ENCODE results near the gene SLC13A3. TPM values are rescaled to one million over a fixed set of nuclear protein-coding genes. Genes with fewer than 3 reads are reported as not detected.

Gene SLC13A3, protein sequence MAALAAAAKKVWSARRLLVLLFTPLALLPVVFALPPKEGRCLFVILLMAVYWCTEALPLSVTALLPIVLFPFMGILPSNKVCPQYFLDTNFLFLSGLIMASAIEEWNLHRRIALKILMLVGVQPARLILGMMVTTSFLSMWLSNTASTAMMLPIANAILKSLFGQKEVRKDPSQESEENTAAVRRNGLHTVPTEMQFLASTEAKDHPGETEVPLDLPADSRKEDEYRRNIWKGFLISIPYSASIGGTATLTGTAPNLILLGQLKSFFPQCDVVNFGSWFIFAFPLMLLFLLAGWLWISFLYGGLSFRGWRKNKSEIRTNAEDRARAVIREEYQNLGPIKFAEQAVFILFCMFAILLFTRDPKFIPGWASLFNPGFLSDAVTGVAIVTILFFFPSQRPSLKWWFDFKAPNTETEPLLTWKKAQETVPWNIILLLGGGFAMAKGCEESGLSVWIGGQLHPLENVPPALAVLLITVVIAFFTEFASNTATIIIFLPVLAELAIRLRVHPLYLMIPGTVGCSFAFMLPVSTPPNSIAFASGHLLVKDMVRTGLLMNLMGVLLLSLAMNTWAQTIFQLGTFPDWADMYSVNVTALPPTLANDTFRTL
- not detected in 2 replicates for total RNA-seq (2014; rRNA removed; shearing (Covaris generic); ENCODE audit: low replicate concordance)

DNA sequence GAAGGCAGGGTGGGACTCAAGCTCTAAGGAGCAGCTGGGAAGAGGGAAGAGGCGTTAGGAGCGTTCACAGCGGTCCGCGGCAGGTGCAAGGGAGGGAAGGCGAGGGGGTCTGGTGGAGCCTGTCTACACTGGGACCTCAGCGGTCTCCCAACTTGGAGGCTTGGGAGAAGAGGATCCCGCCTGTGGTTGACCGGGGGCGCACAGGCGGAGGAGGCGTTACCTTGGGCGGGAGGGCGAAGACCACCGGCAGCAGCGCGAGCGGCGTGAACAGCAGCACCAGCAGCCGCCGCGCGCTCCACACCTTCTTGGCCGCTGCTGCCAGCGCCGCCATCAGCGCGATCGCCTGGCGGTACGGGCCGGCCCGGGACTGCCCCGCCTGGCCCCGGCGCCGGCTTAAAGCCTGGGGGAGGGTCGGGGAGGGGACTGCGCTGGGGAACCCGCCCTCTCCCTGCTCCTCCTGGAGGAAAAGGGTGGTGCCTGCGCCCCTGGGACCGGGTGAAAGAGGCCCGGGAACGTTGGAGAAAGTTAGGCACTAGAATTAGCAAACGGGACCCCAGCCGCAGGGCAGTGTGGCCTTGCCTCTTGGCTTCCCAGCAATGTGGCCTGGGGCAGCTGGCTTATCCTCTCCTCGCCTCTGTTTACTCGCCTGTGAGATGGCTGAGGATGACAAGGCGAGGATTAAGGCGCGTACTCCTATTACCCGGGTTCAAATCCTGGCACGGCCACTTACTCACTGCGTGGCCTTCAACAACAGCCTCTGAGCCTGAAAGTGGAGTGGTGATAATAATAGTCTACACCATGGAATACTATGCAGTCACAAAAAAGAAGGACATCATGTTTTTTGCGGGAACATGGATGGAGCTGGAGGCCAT lies at the start of gene SLC13A3:
Gene SLC13A3, minus strand, starts transcription at position 369 of the 872 bp plus-strand sequence. Its CDS starts 38 bp downstream, at position 331.
- H3K36me3 ChIP-seq = no peaks in the 10 kb centered on the region
- no peak for DNase-seq

DNA sequence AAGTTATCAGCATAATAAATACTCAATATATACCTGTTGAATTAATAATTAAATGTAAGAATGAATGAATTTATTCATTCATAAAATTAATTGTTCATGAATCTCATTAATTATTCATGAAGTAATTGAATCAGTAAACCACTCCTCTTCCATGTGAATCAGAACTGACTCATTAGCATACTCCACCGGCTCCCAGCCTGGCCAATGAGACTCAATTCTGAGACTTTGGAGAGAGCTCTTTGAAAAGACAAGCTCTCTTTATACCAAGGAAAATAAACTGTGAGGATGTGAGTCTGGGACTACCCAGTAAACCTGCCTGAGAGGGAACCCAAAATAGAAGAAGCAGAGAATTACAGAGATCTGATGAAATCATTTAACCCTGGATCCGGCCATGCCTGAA lies 49.8 kb upstream of the SLC13A3 start:
- no peaks in the 10 kb centered on the region for H3K27me3 ChIP-seq

More for the DNA sequence above, at the start of gene SLC13A3:
- Histone ChIP-seq H3K9me3 (no peaks in the 10 kb centered on the region), H3K27me3 (peaks cover 21% of the 10 kb centered on the region), H3K4me3 (no peak within 1 kb of the TSS)

DNA sequence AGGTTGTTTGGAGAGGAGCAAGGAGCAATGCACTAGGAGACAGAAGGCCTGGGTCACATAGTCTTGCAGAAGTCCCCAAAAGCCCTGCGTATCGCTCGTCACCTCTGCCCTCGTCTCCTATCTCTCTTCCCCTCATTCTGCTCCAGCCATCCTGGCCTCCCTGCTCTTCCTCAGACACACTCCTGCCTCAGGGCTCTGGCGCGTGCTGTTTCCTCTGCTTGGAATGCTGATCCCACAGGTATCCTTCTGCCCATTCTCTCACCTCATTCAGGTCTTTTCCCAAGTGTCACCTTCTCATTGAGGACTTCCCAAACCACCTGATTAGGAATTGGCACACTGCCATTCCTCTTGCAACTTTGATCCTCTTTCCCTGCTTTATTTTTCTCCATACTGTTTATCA lies 49.2 kb upstream of the SLC13A3 start:
- Histone ChIP-seq H3K4me3 (no peak overlapping the region), H3K36me3 (no peaks in the 10 kb centered on the region), H3K27me3 (no peaks in the 10 kb centered on the region), H3K9me3 (peaks cover 4% of the 10 kb centered on the region; the same call in 1 of the 2 replicates)
- DNase-seq = no peak

More for the DNA sequence above, 49.8 kb upstream of the SLC13A3 start:
- Histone ChIP-seq H3K4me3 (no peak overlapping the region), H3K36me3 (no peaks in the 10 kb centered on the region), H3K9me3 (peaks cover 8% of the 10 kb centered on the region)
- DNase-seq = no peak

DNA sequence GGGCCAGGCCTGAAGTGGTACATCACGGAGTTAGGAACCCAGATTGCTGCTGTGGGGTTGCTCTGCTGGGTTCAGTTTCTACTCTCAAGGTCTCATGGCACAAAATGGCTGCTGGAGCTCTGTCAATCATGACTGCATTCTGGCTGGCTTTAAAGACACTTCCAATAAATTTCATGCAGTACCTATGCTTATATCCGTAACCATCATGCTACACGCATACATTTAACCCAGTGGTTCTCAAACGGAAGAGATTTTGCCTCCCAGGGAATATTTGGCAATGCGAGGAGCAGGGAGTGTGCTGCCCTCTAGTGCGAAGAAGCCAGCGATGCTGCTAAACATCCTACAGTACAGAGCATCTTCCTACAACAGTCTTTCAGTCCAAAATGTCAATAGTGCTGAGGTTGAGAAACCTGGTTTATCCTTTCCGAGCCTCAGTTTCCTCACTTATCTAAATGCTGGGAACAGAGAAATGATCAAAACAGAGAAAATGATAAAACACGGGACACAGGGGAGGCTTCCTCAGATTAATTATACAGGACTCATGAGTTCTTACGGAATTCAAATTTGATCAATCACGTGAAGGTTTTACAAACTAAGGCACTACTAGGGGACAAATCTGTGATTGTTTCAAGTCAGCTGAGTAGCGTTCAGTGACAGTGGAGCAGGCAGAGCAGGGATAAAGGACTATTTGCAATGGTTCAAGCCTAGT lies 48.5 kb upstream of the SLC13A3 start:
- H3K9me3 ChIP-seq = peaks cover 1% of the 10 kb centered on the region; the same call in 1 of the 2 replicates
- H3K4me3 ChIP-seq = no peak overlapping the region
- DNase-seq = no peak
- H3K36me3 ChIP-seq = no peaks in the 10 kb centered on the region
- no peaks in the 10 kb centered on the region for H3K27me3 ChIP-seq

DNA sequence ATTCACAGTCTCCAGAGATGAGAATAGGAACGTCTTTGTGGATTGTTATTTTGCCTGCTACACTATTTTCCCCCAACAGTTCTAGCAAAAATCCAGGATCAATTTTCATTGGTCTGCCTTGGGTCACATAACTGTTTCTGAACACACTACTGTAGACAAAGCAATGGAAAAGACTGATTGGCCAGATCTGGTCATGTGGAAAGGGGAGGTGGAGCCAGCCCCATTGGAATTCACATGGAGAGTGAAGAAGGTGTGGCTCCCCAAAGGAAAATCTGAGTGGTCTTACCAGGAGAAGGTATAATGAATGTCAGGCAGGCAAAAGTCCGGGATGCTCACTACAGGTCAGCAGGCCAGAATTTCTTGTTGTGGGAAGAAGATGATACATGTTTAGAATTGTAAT lies 47.5 kb upstream of the SLC13A3 start:
- no peak overlapping the region for H3K4me3 ChIP-seq
- DNase-seq = no peak
- H3K27me3 ChIP-seq = no peaks in the 10 kb centered on the region
- peaks cover 1% of the 10 kb centered on the region; the same call in 1 of the 2 replicates for H3K9me3 ChIP-seq
- no peaks in the 10 kb centered on the region for H3K36me3 ChIP-seq

DNA sequence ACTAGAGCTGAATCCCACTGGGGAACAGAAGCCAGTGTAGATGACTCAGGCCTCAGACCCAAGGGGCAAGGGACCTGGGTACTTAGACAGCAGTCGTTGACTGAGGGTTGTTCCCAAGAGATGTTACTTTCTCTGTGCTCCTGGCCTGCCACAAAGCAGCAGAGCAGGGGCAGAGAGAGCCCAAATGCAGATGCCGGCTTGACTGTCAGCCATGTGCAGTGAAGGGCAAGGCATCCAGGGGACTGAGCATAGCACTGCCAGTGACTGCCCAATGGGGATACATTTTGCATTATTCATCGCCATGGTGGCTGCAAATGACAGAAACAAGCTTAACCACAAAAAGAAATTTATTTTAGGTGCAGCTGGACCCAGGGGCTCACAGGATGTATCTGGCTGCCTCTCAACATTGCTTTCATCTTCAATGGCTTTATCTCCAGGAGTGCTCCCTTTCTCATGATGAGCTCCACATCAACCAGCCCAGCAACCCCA lies 45.6 kb upstream of the SLC13A3 start:
- no peak for DNase-seq
- no peak overlapping the region for H3K4me3 ChIP-seq
- peaks cover 1% of the 10 kb centered on the region; the same call in 1 of the 2 replicates for H3K9me3 ChIP-seq
- no peaks in the 10 kb centered on the region for H3K36me3 ChIP-seq
- H3K27me3 ChIP-seq = no peaks in the 10 kb centered on the region

DNA sequence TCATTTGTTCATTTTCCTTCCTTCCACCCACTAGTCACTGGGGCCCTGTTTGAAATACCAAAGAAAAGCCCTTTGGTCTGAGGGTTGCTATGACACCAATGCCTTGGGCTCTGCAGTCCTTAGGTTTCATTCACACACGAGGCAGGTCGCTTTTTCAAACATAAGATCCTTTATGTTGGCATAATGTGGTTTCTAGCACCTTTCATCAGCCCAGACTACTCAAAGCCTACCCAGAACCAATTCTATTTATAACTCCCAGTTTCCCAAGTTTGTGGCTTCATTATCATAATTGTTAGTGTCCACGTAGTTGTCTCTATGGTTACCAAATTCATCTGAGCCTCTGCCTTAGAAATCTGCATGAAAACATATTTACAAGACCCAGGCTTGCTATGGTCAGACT lies 44.6 kb upstream of the SLC13A3 start:
- H3K4me3 ChIP-seq = no peak overlapping the region
- H3K27me3 ChIP-seq = no peaks in the 10 kb centered on the region
- H3K9me3 ChIP-seq = peaks cover 1% of the 10 kb centered on the region; the same call in 1 of the 2 replicates
- DNase-seq = no peak
- no peaks in the 10 kb centered on the region for H3K36me3 ChIP-seq

DNA sequence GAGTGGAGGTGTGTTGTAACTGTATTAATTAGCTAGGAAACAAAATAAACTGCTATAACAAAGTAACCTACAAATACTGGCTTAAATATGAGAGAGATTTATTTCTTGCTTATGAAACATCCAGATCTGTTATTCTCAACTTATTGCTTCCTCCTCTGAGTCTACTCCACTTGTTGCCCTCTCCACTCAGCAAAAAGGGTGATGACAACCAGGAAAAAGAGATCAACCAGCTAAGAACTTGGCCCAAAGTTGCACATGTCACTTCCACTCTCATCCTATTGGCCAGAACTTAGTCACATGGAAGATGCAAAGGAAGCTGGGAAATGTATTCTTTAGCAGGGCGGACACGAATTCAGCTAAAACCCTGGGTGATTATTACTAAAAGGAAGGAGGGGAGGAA lies 43.2 kb upstream of the SLC13A3 start:
- no peaks in the 10 kb centered on the region for H3K36me3 ChIP-seq
- no peak overlapping the region for H3K4me3 ChIP-seq
- no peak for DNase-seq
- no peaks in the 10 kb centered on the region for H3K27me3 ChIP-seq
- H3K9me3 ChIP-seq = no peaks in the 10 kb centered on the region; the same call in 1 of the 2 replicates

DNA sequence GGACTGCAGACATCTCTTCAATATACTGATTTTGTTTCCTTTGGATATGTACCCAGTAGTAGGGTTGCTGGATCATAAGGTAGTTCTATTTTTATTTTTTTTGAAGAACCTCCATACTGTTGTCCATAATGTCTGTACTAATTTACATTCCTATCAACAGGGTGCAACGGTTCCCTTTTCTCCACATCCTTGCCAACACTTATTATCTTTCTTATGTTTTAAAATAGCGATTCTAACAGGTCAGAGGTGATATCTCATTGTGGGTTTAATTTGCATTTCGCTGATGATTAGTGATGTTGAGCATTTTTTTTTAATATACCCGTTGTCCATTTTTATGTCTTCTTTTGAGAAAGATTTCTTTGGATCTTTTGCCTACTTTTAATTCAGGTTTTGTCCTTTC lies 39.9 kb upstream of the SLC13A3 start:
- Histone ChIP-seq H3K36me3 (peaks cover 10% of the 10 kb centered on the region), H3K9me3 (no peaks in the 10 kb centered on the region), H3K27me3 (no peaks in the 10 kb centered on the region), H3K4me3 (no peak overlapping the region)
- no peak for DNase-seq

DNA sequence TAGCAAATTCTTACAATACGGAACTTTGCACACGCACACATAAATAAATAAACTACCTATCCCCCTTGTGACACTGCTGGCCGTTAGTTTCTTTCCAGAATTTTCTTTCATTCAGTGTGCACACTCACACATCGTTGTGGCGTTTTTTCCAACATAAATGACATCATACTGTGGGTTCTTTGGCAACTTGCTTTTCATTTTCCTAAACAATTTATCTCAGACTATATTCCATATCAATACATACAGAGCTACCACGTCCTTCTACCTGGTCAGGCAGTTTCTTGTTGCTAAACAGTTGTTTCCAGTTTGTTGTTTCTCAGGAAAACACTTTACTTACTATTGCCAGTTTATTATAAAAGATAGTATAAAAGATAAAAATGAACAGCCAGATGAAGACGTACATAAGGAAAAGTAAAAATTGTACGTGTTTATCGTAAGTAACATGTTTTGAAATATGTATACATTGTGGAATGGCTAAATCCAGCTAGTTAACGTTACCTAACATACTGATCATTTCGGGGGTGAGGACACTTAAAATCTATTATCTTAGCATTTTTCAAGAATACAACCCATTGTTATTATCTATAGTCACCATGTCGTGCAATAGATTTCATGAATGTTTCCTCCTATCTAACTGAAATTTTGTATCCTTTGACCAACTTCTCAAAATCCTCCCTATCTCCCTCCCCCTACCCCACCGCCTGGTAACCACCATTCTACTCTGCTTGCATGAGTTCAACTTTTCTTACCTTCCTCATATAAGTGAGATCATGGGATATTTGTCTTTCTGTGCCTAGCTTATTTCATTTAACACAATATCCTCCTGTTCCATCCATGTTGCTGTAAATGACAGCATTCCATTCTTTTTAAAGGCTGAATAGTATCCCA lies 39.2 kb upstream of the SLC13A3 start:
- DNase-seq = no peak
- peaks cover 18% of the 10 kb centered on the region for H3K36me3 ChIP-seq
- H3K4me3 ChIP-seq = peak overlapping the region; percentile 95
- no peaks in the 10 kb centered on the region for H3K27me3 ChIP-seq
- no peaks in the 10 kb centered on the region for H3K9me3 ChIP-seq

DNA sequence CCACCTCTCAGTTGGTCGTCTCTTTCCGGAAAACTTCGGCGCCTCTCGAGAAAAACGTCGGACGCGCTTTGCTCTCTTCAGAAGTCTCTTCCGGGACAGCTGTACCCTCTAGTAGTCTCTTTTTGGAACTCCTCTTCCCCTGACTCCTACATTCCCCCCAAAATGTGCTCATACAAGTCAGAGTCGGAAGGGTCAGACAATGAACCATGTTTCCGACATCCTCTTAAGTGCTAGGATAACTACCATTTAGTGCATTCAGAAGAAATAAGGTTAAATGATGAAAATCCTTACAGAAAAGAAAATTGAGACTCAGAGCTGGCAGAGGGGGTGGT lies 38.5 kb upstream of the SLC13A3 start:
- peaks cover 25% of the 10 kb centered on the region for H3K36me3 ChIP-seq
- H3K9me3 ChIP-seq = no peaks in the 10 kb centered on the region
- DNase-seq = no peak
- H3K4me3 ChIP-seq = peak overlapping the region; percentile 95
- no peaks in the 10 kb centered on the region for H3K27me3 ChIP-seq

DNA sequence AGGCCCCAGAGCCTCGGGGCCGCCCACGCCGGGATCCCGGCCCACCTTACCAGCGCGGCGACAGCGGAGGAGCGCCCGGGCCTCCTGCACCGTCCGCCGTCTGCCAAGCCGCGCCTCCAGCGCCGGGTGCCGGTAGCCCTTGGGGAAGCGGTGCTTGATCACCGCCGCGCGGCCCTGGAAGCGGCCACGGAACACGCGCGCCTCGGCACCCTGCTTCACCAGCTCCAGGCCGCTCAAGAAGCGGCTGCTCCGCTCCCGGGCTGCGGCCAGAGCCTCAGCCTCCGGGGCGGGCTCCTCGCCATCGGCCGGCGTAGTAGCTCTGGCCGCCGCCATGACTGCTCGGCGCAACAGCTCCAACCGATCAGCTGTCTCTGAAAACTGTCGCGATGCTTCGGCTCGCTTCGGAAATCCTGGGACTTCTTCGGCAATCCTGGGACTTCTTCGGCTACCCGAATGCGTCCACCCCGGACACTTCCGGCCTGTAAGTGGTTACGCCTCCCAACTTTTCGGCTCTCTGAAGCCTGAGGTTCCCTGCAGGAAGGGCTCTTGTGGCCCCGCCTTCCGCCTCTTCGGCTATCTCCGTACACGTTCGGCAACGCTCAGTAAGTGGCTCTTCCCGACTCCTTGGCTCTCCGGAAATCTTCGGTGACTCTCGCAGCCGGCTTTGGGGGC lies 38.0 kb upstream of the SLC13A3 start, which contains the start of gene TP53RK:
Gene TP53RK, minus strand, starts transcription at position 363 of the 672 bp plus-strand sequence. Its CDS starts 30 bp downstream, at position 333.
- H3K9me3 ChIP-seq = no peaks in the 10 kb centered on the region
- no peaks in the 10 kb centered on the region for H3K27me3 ChIP-seq
- H3K36me3 ChIP-seq = peaks cover 28% of the 10 kb centered on the region
- peak within 1 kb of the TSS; percentile 95 for H3K4me3 ChIP-seq
- DNase-seq = peak; percentile 100

DNA sequence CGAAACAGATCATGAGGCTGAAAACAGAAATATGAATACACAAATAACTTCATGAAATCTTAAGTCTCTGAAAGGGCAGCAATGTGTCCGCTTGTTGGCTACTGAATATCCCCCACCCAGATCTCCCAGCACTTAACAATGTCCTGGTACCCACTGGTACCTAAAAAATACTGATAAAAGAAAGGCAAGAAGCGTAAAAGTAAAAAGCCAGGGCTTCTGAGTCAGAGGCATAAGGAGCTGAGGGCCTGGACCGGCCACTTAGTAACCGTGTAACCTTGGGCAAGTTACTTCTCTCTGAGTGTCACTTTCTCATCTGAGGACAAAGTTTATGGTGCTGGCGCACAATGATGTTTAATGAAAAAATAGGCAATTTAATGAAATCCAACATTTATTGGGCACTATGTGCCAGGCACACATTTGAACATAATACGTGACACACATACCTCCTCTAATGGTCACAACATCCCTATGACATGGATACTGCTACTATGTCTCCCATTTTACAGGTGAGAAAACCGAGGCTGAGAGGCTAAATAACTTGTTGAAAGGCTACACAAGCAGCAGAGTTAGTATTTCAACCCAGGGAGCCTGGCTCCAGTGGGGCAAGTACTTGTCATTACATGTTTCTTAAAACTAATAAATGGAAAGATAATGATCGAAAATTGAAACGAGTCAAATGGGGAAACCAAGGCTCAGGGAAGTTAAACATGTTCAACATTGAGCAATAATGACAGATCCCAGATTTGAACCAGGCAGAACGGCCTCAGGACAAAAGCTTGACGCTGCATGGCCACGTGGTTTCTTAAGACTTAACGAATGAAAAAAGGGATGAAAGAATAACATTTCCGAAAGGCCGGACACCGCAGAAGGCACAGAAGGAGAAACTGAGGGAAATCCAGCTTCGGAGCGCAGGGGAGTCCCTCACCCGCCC lies 37.2 kb upstream of the SLC13A3 start:
- H3K27me3 ChIP-seq = no peaks in the 10 kb centered on the region
- peak overlapping the region; percentile 95 for H3K4me3 ChIP-seq
- peaks cover 28% of the 10 kb centered on the region for H3K36me3 ChIP-seq
- H3K9me3 ChIP-seq = no peaks in the 10 kb centered on the region
- no peak for DNase-seq

All from MG63 (cell line).